SU-DHL-6 (cell line): ENCODE measurements around the gene SLC38A11.

Source experiments
- CTCF ChIP-seq: fragments of 200-600 bp; sonication (generic); IDR thresholded peaks from one replicate; pipeline ENCODE4 v1.5.1; 2017; ENCODE audit warnings: antibody characterized with exemption, mild to moderate bottlenecking, low read length, moderate library complexity; ENCODE audit not compliant: insufficient read depth, poor library complexity, severe bottlenecking
- EZH2phosphoT487 ChIP-seq: fragments of 200-600 bp; sonication (generic), shearing (Covaris generic); conservative IDR thresholded peaks from 2 replicates; pipeline ENCODE4 v1.6.1; 2018; ENCODE audit warnings: mild to moderate bottlenecking, antibody characterized with exemption, low read length, moderate library complexity, mixed read lengths

GRCh38 chr2:164846276-164846675, 109.0 kb downstream of the SLC38A11 start:
- TF ChIP-seq CTCF (no peak), EZH2phosphoT487 (no peak)
